Ramos (cell line): ENCODE results near the gene CUL1.
"Not testable (repeated sequence)": the region's sequence is repeated elsewhere in the genome, so short reads cannot be mapped to it uniquely, and the experiment has no call there.

Experiments used
- in situ Hi-C: fragments of 300-500 bp; cut with MboI; formaldehyde crosslinking; loops from one replicate; pipeline ENCODE4 v1.14.3; 2022; ENCODE audit warnings: low sequenced_read_pairs; ENCODE audit not compliant: unreplicated experiment

The CUL1 gene

DNA sequence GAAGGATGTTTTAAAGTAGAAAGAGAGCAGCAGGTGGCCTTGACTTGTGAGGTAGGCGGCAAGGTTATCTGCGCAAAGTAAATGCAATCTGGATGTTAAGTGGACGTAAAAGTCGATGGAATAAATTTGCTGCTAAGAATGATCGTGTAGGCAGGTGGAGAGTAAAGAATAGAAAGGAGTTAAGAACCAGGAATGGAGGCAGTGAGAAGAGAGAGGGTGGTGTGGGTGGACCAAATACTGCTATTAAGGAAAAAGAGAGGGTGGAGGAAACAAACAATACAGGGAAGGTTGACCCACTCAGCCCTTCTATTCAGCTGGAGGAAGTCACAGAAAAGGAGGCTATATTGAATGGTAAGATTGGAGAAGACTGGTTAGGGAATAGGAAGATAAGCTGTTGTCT lies 1.9 kb upstream of the CUL1 start:
- in situ Hi-C loops, result no loop called here

- in situ Hi-C loops, result no loop called here
These were observed 1.3 kb upstream of the CUL1 start for GRCh38 chr7:148697256-148698006.

DNA sequence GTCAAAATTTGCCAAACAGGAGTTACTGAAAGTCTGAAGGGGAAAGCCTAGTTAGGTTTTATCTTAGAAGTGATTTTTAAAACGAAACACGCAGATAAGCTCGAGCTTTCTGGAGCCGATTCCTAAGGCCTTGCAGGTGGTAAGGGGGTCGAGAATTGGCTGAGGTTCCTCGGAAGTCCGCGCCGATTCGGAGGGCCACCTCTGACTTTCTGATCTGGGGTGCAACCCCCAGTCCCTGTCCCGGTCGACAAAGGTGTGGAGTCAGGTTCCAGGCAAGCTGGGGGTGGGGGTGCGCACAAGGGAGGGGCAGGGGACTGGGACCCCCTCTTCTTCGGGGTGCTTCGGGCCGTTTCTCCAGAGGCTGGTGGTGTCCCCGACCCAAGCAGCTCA lies 701 bp upstream of the CUL1 start:
- in situ Hi-C loops, result no loop called here

DNA sequence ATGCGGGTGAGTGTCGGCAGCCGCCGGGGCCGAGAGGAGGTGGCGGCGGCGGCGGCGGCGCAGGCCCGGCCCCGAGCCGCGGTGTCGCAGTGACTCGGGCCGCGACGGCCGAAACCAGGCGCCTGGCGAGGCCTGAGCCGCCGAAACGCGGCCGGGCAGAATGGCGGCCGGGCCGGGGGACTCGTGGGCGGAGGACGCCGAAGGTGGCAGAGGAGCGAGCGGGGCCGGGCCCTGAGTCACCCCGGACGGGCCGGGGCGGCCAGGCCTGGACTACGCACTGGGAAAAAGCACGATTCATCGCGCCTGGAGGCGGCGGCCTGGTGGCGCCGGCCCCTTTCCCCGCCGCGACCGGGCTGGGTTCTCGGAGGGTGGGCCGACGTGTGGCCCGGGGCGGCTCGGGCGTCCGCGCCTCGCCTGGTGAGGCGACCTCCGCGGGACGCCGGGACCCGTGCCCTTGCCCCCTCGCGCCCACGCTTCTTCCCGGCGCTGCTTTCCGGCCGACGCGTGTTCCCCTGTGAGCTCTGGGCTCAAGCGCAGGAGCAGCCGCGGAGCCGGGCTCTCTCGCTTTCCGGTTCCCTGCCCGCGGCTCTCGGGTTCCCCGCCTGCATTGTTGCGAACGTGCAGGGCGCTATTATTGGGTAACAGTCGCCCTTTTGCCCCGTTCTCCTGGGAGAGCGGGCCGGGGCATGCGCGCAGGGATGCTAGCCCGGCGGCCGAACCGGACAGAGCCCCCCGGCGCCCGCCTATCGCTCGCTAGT lies 500 bp downstream of the CUL1 start:
- in situ Hi-C loops, result no loop called here

GRCh38 chr7:148699782-148700629 lies 1.3 kb downstream of the CUL1 start:
- in situ Hi-C loops, result no loop called here

GRCh38 chr7:148700661-148701064 lies 2.0 kb downstream of the CUL1 start:
- in situ Hi-C loops, result no loop called here

- in situ Hi-C loops, result no loop called here
These were observed 2.7 kb downstream of the CUL1 start for GRCh38 chr7:148701414-148701813.

GRCh38 chr7:148702876-148703670 lies 4.4 kb downstream of the CUL1 start:
- in situ Hi-C loops, result no loop called here

- in situ Hi-C loops, result not testable (repeated sequence)
These were observed 4.9 kb downstream of the CUL1 start for GRCh38 chr7:148703671-148703962.

DNA sequence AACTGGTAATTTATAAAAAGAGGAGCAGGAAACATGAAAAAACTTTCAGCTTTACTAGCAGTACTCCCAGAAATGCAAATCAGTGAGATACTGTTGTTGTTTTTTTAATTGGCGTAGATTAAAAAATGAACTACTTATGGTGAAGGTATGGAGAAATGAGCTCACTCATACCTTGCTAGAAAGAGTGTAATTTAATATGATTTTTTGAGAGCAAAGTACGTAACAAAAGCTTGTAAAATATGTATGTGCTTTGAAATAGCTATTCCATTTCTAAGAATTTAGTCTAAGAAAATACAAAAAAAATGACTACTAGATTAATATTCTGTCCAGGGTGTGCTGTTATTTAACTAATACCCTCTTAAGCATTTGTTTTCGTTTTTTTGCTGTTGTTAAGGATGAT lies 5.5 kb downstream of the CUL1 start:
- in situ Hi-C loops, result no loop called here

DNA sequence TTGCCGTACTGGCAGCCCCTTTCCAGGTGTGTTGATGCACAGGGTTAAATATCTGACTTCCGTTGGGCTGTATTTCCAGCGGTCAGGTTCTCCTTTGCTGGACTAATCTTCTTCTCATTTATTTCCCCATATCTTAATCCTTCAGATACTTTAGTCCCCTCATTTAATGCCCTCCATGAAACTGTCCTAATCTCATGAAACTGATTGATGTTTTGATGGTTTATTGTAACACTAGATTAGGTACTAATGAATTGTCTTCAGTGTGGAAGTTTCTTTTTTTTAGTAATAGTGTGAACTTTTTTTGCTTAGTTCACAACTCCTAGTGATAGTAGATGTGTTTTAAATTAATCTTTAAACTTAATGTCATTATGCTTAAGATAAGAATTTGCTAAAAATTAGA lies 6.3 kb downstream of the CUL1 start:
- in situ Hi-C loops, result no loop called here

DNA sequence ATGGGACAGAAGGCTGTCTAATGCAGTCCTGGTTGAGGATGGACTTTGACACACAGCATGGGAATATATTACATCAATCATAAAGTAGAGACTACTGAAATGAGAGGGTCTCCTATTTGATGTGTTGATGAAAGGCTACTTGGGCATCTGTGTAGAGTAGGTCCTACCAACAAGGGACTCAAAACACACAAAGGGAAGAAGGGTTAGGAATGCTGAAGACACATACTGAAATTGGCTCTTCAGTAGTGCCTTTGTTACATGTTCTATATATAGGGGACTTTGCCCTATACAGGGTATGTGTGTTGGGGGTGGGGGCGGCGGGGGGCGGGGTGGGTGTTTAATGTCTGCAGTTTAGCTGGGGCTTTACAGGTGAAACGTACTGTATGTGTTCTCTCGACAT lies 7.7 kb downstream of the CUL1 start:
- in situ Hi-C loops, result no loop called here

GRCh38 chr7:148708026-148708885 lies 9.6 kb downstream of the CUL1 start:
- in situ Hi-C loops, result no loop called here

- in situ Hi-C loops, result no loop called here
These were observed 10.3 kb downstream of the CUL1 start for GRCh38 chr7:148709014-148709413.

GRCh38 chr7:148710426-148710825 lies 11.7 kb downstream of the CUL1 start:
- in situ Hi-C loops, result not testable (repeated sequence)

DNA sequence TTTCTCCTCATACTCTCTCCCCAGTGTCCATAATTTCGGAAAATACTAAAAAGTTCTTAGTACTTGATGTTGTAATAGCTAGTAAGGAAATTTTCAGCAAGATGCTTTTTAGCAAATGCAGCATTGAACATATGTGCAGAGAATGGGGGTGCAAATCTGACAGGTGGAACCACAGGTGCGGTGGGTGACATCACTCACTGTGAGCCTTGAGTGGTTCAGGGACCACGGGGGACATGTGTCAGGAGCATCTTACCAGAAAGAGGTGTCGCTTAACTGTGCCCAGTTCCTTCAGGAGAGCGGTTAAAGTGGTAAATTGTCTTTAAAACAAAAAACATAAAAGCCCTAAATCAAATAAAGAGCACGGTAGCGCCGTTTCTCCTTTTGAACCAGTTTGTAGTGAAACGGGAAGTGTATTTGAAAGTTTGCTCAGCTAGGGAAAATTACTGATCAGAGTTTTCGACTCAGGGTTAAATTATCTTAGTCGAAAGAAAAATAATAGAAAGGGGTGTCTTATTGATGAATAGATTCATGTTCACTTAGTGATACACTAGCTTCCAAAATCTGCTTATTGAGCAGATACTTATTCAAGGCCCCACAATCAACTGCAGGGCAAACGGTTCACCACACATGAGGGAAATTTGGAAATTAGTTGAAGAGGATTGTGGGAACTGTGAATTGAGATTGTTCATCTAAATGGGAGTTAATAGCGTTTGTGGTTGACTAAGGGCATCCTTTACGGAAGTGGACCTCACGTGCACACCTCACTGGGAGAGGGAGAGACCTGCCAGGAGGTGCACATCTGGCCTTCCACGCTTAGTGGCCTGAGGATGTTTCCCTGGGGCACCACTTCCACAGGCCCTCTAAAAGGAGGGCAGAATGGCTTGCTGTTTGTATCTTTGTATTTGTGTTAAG lies 12.7 kb downstream of the CUL1 start:
- in situ Hi-C loops, result no loop called here

- in situ Hi-C loops, result no loop called here
These were observed 14.1 kb downstream of the CUL1 start for GRCh38 chr7:148712678-148713329.

GRCh38 chr7:148714498-148714897 lies 15.8 kb downstream of the CUL1 start:
- in situ Hi-C loops, result no loop called here
